HG03432 (cell line): Measurements from ENCODE around the gene KDM8.
"Not testable (repeated sequence)": the region's sequence is repeated elsewhere in the genome, so short reads cannot be mapped to it uniquely, and the experiment has no call there.

Experiments
- ATAC-seq: cut with Tn5 transposase; IDR thresholded peaks from one replicate; pipeline ENCODE4 v1.9.1; 2021; ENCODE audit warnings: mild to moderate bottlenecking, moderate library complexity; ENCODE audit not compliant: unreplicated experiment

KDM8 gene

DNA sequence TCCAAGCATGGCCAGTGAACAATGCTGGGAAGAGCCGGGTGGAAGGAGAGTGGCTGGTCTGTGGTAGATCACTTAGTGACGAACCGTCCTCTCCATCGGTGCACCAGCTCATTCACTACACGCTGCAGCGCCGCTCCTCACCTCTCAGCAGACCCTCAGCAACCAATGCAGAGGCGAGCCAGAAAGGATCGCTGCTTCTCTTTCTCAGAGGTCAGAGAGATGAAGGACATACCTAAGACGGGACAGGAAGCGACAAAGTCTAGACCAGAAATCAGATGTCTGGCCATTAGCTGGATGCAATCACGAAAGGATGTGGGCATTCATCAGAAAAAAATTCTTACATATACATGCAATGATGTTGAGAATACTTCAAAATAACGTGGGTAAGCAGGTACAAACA, 38.3 kb downstream of the KDM8 start:
- ATAC-seq = no peak

DNA sequence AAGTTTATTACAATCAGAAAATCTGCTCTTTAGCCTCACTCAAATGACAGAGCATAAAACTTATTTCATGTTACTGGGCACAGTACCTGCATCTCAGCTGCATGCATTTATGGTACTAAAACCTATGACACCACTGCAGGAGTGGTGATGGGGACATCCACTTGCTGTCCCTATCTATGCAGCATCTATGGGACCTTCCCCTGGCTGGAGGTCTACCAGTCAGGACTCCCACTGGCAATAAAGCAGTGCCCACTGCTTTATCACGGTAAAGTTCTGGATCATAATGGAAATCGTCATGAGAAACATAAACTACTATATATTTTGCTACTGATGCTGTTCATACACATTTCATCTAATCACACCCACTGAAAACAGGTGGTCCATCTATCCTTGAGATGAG, 39.1 kb downstream of the KDM8 start:
- ATAC-seq = no peak

GRCh38 chr16:27242868-27243590, 39.7 kb downstream of the KDM8 start:
- peak; percentile 72 for ATAC-seq

DNA sequence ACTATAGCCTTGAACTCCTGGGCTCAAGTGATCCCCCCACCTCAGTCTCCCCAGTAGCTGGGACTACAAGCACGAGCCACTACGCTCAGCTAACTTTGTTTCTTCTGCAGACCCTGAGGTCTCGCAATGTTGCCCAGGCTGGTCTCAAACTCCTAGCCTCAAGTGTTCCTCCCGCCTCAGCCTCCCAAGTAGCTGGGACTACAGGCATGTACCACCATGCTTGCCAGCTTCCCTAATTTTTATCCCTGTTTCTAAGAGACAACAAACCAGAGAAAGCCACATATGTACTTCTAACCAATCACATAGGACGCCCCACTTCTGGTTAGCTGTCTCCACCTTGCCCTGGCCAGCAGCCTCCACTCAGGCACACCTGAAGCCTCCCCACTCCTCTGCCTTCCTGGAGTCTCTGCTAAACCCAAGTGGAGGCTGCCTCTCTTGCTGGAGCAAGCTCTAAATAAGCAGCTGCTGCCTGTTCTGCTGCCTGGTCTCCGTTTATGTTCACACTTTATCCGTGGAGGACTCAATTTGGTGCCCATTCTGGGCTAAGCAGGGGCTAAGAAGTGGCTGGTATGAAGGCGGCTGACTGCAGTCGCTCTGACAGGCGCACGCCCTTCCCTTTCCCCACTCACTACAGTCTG, 40.5 kb downstream of the KDM8 start:
- ATAC-seq = no peak

GRCh38 chr16:27244363-27244755, 41.0 kb downstream of the KDM8 start:
- no peak for ATAC-seq

DNA sequence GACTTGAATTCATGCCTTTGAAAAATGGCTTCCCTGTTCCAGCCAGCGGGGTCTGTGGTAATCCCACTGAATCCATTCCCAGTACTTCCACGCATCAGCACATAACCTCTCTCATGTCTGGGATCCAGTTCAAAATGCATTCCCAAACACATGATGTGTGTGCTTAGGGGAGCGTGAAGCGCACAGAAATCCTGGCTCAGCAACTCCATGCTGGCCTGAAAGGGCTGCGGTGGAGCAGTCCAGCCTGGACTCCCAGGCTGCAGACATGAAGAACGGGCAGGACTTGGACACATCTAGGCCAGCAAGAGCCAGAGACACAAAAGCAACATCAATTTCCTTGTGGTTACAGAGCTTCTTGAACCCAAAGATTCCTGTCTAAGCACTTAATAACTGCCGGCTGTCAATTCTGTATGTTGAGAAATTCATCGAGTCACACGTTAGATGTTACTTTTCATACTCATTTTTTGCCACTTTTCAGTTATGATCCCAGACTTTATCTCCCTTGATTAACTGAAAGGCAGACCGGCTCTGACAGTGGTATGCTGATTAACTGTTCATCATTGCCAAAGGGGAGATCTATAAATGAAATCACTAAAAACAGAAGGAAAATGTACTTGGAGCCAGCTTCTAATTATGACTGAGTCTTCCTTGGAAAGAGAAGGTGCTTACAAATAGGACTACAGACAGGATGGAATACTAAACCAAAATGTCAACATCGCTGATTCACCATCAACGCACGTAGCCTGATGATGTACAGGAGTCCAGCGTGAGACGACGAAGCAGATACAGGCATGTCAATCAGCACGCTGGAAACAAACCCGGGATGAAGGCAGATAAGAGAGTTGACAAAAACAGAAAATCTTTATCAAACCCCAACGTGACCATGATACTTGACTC, 42.2 kb downstream of the KDM8 start:
- ATAC-seq = no peak

DNA sequence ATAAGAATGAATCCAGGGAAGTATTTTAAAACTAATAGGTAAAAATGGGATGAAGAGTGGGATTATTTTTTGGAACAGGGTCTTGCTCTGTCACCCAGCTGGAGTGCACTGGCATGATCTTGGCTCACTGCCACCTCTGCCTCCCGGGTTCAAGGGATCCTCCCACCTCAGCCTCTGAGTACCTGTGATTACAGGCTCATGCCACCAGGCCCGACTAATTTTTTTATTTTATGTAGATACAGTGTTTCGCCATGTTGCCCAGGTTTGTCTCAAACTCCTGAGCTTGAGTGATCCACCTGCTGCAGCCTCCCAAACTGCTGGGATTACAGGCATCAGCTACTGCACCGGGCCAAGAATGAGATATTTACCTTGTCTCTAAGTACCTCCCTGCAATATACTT, 43.1 kb downstream of the KDM8 start:
- ATAC-seq = no peak

DNA sequence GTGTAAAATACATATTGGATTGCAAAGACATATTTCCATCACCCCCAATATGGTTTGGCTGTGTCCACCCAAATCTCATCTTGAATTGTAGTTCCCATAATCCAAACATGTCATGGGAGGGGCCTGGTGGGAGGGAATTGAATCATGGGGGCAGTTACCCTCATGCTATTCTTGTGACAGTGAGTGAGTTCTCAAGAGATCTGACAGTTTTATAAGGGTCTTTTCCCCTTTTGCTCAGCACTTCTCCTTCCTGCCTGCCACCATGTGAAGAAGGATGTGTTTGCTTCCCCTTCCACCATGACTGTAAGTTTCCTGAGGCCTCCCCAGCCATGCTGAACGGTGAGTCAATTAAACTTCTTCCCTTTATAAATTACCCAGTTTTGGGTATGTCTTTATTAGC, 43.8 kb downstream of the KDM8 start:
- not testable (repeated sequence) for ATAC-seq

DNA sequence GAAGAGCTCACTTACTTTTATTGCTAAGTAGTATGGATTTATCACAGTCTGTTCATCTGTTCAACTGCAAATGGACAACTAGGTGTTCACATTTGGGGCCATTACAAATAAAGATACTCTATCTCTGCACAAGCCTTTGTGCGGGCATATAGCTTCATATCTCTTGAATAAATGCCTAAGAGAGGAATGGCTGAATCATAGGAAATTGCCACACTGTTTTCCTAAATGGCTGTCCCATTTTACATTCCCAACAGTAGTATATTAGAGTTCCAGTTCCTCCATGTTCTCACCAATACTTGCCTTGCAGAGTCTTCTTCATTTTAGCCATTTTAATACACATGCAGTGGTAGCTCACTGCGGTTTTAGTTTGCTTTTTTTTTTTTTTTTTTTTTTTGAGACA, 44.7 kb downstream of the KDM8 start:
- no peak for ATAC-seq

- ATAC-seq = not testable (repeated sequence)
Observed at GRCh38 chr16:27248886-27249285, 45.6 kb downstream of the KDM8 start.

- no peak for ATAC-seq
Observed at GRCh38 chr16:27251541-27252205, 48.3 kb downstream of the KDM8 start.

- no peak for ATAC-seq
Observed at GRCh38 chr16:27252206-27252585, 48.9 kb downstream of the KDM8 start.

DNA sequence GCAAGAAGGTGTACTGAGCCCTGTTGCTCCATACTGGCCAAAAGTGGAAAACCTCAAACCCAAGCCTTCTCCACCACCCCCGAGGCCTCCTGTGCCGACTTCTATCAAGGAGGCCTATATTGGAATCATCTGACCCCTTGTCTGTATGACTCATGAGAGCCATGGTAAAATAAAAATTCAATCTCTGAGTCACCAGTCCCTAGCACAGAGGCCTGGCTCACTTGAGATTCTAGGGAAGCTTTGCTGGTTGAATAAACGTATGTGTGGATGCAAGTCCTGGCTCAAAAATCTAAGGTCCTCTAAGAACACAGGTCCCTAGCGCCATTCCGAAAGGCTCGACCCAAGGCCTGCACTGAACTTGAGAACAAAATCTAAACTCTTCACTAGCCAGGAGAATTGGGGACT, 50.2 kb downstream of the KDM8 start:
- no peak for ATAC-seq

- peak; percentile 82 for ATAC-seq
Observed at GRCh38 chr16:27254262-27254811, 51.0 kb downstream of the KDM8 start.

DNA sequence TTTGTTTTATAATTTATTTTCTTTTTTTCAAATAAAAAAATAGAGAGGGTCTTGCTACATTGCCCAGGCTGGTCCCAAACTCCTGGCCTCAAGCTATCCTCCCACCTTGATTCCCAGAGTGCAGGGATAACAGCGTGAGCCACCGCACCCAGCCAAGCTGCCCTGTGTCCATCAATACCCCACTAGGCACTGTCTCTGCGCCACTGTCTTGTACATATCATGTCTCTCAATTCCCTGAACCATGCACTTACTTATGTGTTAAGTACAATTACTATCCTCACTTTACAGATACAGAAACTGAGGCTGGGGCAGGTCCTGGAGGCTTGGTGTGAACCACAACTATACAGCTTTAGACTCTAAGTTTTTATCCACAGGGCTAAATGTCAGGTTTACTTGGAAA, 53.5 kb downstream of the KDM8 start:
- ATAC-seq = no peak

- no peak for ATAC-seq
Observed at GRCh38 chr16:27257271-27257670, 53.9 kb downstream of the KDM8 start.

GRCh38 chr16:27258241-27258734, 55.0 kb downstream of the KDM8 start:
- no peak for ATAC-seq

GRCh38 chr16:27259710-27260109, 56.4 kb downstream of the KDM8 start:
- ATAC-seq = no peak

DNA sequence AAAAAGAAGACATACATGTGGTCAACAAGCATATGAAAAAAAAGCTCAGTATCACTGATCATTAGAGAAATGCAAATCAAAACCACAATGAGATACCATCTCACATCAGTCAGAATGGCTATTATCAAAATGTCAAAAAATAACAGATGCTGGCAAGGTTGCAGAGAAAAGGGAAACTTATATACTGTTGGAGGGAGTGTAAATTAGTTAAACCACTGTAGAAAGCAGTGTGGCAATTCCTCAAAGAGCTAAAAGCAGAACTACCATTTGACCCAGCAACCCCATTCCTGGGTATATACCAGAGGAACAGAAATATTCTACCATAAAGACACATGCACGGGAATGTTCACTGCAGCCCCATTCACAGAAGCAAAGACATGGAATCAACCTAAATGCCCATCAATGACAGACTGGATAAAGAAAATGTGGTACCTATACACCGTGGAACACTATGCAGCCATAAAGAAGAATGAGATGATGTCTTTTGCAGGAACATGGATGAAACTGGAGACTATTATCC, 59.6 kb downstream of the KDM8 start:
- ATAC-seq = not testable (repeated sequence)

DNA sequence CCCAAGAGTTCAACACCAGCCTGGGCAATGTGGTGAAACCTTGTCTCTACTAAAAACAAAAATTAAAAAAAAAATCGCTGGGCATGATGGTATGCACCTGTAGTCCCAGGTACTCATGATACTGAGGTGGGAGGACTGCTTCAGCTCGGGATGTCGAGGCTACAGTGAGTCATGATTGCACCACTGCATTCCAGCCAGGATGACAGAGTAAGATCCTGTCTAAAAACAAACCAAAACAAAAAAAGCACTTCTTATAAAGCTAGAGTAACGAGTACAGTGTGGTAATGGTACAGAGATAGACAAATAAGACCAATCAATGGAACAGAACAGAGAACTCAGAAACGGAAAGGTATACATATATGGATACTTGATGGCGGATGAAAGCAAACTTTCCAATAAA, 60.8 kb downstream of the KDM8 start:
- no peak for ATAC-seq

DNA sequence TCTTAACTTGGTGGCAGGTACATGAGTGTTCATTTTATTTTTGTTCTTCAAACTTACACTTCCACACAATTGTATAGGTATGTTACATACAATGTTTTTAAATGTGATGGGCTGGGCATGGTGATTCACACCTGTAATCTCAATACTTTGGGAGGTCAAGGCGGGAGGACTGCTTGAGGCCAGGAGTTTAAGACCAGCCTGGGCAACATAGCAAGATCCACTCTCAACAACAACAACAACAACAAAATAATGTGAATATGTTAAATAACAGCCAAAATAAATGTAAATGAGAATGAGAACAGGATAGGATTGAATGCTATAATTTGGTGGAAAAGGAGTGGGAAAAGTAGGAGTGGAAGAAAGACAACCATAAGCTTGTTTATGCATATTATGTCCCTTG, 62.7 kb downstream of the KDM8 start:
- ATAC-seq = no peak
